Measurements from ENCODE around the gene HTRA1. TPM values are rescaled to one million over a fixed set of nuclear protein-coding genes. Genes with fewer than 3 reads are reported as not detected.

Gene HTRA1
- total RNA-seq, 1 experiment from 2014 or later = 43.1 TPM

GRCh38 chr10:122473116-122473515 lies 11.8 kb downstream of the HTRA1 start:
- DNase-seq (ENCODE audit: low read depth) = no peak

- DNase-seq (ENCODE audit: low read depth) = peak; percentile 51
Observed at GRCh38 chr10:122474131-122474818, 12.9 kb downstream of the HTRA1 start.

GRCh38 chr10:122475100-122475499 lies 13.7 kb downstream of the HTRA1 start:
- DNase-seq (ENCODE audit: low read depth) = no peak

- DNase-seq (ENCODE audit: low read depth) = no peak
Observed at GRCh38 chr10:122475591-122476332, 14.4 kb downstream of the HTRA1 start.

- no peak for DNase-seq (ENCODE audit: low read depth)
Observed at GRCh38 chr10:122476333-122476695, 15.0 kb downstream of the HTRA1 start.

- DNase-seq (ENCODE audit: low read depth) = no peak
Observed at GRCh38 chr10:122477436-122477835, 16.1 kb downstream of the HTRA1 start.

- no peak for DNase-seq (ENCODE audit: low read depth)
Observed at GRCh38 chr10:122478971-122479370, 17.6 kb downstream of the HTRA1 start.

GRCh38 chr10:122480146-122480833 lies 18.9 kb downstream of the HTRA1 start:
- DNase-seq (ENCODE audit: low read depth) = no peak

- DNase-seq (ENCODE audit: low read depth) = no peak
Observed at GRCh38 chr10:122481296-122482056, 20.1 kb downstream of the HTRA1 start.

GRCh38 chr10:122484276-122485060 lies 23.1 kb downstream of the HTRA1 start:
- DNase-seq (ENCODE audit: low read depth) = no peak

GRCh38 chr10:122485670-122486069 lies 24.3 kb downstream of the HTRA1 start:
- no peak for DNase-seq (ENCODE audit: low read depth)

GRCh38 chr10:122486406-122487080 lies 25.2 kb downstream of the HTRA1 start:
- DNase-seq (ENCODE audit: low read depth) = no peak

GRCh38 chr10:122487174-122487765 lies 25.9 kb downstream of the HTRA1 start:
- DNase-seq (ENCODE audit: low read depth) = no peak

GRCh38 chr10:122490268-122490667 lies 28.9 kb downstream of the HTRA1 start:
- no peak for DNase-seq (ENCODE audit: low read depth)

GRCh38 chr10:122490786-122491680 lies 29.7 kb downstream of the HTRA1 start:
- DNase-seq (ENCODE audit: low read depth) = peak; percentile 57

GRCh38 chr10:122492006-122492405 lies 30.7 kb downstream of the HTRA1 start:
- no peak for DNase-seq (ENCODE audit: low read depth)

GRCh38 chr10:122492999-122493481 lies 31.7 kb downstream of the HTRA1 start:
- no peak for DNase-seq (ENCODE audit: low read depth)

GRCh38 chr10:122493761-122494160 lies 32.4 kb downstream of the HTRA1 start:
- no peak for DNase-seq (ENCODE audit: low read depth)

All from Daoy (cell line).